Limb (tissue), 2 donors: Measurements from ENCODE around the gene WDFY4.

Experiments
- DNase-seq, 2 donors: peaks; one replicate each; pipeline ENCODE4 v3.0.0-alpha.2; 2016; ENCODE audit errors: extremely low spot score in 2 of 2

WDFY4 gene

DNA sequence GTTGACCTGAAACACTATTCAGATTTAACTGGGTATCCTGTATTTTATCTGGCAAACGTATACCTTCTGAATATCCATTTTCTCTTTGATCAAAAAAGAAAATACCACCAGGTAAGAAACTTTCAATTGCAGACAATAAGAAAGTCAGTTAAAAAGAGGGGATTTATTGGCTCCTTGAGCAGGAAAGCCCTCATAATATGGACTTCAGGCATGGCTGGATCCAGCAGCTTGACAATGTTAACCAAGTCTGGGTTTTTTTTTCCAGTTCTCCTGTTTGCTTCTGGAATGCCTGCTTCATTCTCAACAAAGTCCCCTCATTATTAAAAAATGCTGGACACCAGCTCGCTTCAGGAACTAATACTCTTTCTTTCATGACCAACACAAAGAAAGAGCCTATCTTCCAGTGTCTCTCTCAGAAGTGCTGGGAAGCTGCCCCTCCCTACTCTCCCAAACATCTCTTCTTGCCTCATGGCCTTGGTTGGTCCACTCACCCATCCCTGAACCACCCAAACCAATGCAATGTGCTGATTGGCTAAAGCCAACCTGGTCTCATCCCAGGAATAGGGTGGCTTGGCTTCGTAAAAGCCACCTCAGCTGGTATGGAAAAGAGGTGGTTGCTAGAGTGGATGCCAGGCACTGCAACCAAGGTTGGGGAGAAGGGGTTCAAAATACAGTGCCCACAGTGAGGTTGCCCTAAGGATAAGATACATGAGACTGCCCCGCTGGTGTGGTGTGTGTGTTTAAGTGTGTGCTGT, 30.6 kb upstream of the WDFY4 start:
- no peak for DNase-seq

DNA sequence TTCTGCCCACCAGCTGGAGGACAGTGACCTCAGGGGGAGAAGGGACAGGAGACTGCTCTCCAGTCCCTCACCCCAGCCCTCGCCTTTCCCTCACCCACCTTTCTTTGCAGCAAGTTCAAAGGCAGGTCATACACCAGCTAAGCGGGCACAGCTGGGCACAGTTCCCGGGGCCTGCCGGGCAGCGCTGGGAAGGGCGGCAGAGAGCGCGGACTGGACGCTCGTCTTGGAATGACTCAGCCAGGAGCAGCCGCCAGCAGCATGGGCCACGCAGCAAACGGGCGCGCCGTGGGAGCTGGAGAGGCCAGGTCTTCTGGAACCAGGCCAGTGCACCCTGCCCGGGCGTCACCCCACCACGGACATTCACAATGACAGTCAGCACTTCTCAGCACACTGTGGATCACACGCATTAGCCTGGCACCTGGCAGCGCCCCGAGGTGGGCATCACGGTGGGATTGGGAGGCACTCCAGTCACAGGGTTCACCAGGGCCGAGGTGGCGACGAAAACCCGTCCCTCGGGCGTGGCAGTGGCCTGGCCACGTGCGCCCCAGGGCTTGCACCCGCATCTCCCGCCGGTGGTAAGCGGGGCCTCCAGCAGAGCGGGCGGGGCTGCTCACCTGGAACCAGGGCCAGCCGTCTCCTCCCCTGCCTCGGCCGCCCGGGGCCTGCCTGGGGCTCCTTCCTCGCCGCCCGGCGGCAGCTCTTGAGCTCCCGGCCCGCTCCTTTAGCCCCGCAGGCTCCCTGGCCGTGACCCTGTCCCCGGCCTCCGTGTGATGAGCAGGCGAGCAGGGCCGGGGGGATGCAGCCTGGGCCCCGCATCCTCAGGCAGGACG, 29.0 kb upstream of the WDFY4 start:
- peak in 1 of 2 donors; percentile 55 for DNase-seq

DNA sequence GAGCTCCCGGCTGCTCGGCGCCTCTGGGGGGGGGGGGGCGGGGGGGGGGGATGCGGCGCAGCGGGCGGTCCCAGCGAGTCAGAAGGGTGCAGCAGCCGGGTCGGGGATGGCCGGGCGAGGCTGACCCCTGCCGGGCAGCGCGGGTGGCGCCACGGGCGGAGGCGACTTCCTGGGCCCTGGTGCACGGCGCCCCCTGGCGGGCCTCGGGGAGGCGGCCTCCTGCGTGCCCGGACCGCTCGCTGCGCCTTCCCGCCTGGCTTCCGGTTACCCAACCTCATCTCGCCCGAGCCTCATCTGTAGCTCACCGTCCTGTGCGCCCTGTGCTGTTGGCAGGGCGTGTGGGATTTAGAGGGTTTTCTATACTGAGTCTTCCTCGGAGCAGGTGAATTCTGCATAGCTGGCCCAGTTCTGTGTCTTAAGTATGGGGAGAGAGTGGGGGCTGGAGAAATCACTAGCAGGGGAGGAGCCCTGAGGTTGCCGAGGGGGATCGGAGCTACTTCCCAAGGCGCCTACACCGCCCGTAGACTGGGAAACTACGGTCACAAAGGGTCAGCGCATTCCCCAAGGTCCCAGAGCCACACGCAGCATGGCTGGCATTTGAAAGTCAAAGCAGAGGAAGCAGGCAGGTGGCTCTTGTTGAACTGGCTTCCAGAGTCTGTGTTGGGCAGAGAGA, 28.3 kb upstream of the WDFY4 start:
- peak; percentile 77 to 95 for DNase-seq

DNA sequence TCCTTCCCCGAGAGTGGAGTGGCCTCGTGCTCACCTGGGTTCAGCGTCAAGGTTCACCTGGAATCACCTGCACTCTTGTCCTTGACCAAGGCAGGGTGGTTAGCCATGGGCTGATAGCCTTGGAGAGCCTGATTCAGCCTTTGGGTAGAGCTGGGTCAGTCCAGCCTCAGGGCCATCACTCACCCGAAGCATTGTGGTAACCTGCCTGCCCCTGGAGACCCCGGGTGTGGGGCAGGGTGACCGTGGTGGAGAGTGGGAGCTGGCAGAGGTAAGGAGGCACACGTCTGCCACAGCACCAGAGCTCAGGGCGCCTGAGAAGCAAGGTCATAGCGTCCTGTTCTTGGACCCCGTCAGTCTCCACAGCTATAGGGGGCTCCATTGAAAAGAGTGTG, 27.8 kb upstream of the WDFY4 start:
- DNase-seq, result no peak

DNA sequence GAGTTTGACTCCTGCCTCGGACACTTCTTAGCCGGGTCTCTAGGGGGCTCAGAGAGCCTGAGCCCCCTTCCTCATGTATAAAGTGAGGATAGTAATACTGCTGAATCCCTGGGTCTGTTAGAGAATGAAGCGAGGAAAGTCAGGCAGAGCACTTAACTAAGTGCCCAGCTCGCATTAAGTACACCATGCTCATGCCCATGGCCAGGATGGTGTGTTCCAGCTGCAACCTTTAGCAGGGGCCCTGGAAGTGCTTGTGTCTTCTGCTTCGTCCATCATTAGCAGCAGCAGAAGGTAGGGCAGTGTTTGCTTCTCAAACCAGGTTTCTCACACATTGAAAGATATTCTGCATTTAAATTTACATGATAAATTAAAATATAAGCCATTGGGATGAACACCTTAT, 27.3 kb upstream of the WDFY4 start:
- no peak for DNase-seq

DNA sequence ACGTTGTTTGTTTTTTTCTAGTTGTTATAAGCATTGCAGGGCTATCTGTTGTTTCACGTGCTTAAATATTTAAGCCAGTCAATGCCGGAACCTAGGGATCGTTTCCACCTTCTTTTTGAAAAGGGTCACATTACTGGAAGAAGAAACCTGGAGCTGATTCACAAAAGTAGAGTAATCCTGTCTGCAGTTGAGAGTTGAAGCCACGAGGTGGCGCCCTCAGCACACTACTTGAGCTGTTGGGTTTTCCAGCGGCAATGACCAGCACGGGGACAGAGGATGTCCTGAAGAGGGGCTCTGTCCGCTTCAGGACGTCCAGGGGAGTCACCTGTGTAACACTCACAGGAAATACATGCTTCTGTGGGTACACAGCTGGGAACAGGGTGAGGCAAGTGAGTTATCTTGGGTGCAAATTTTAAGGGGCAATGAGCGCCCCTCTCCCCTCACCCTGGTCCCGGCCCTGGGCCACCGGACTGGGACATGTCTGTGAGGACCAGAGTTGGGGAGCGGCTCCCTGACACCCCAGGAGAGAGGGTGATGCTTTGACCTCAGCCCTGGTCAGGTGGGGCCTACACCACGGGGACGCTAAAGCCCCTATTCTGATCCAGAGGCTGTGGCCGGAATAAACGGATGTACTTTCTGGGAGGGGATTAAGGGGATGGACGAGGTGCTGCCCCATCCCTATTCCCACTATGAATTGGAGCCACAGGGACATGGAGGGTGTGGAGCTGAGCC, 26.3 kb upstream of the WDFY4 start:
- DNase-seq, result peak; percentile 67 to 84

DNA sequence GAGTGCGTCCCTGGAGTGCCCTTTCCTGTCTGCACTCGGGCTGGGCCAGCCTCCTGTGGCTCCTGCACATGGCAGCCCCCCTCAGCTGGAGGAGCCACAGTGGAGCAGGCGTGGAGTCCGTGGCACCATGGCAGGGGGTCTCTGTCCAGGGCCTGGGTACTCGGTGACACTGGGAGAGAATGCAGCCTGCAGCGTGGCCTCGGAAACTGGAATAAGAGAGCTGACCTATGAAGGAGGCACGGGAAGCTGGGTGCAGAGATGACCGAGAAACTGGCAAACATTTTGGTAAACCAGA, 25.8 kb upstream of the WDFY4 start:
- no peak for DNase-seq

DNA sequence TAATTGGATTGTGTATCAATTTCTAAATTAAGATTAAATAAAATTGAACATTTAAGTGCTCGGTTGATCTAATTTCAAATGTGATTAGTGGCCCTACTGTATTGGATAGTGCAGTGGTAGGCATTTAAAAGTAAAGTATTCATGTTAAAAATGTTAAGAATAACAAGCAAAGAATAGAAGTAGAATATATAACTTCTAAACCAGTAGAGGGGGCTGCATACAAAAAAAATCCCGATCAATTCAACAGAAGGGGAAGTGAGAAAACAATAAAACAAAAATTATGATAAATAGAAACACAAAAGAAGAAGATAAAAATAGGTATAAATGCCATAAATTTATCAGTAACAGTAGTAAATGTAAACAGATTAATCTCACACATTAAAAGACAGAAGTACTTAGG, 24.9 kb upstream of the WDFY4 start:
- DNase-seq, result no peak

DNA sequence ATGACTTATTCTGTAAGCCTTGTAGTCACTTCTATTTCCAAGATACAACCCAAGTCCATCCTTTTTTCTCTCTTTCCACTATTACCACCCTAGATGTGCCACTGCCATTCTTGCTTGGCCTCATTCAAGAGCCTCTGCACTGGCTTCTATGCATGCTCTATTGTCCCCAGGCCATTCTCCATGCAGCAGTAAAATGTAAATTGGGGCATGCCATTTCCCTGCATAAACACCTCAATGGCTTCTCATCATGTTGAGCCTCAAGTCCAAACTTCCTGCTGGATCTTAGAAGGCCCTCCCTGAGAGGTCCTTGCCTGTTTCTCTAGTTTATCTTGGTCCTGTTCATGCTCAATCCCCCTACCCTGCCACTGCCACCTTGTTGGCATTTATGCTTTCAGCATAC, 23.2 kb upstream of the WDFY4 start:
- DNase-seq, result no peak

DNA sequence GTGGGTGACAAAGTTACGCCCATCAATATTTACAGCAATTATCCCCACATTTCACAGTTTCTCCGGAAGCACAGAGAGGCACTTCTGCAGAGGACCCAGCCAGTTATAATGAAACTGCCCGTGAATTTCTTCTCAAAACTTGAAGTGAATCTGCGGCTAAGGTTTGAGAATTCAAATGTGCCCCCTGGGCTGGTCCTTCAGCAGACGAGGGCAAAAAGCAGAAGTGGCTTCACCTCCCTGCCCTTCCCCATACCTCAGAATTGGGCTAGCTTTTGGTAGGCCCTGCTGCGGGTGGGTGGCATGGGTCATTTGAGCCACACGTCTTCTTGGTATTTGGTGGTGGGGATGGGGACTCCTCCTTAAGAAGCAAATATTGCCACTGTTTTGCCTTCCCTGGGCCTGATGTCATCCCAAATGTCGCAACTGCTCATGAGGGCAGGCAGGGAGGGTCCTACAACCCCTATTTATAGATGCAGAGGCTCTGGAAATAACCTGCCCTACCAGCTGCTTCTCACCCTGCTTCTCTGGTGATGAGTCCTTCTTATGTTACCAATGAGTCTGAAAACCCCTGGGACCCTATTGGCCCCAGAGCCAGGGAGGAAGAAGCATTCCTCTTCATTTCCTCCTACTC, 16.6 kb upstream of the WDFY4 start:
- no peak for DNase-seq

DNA sequence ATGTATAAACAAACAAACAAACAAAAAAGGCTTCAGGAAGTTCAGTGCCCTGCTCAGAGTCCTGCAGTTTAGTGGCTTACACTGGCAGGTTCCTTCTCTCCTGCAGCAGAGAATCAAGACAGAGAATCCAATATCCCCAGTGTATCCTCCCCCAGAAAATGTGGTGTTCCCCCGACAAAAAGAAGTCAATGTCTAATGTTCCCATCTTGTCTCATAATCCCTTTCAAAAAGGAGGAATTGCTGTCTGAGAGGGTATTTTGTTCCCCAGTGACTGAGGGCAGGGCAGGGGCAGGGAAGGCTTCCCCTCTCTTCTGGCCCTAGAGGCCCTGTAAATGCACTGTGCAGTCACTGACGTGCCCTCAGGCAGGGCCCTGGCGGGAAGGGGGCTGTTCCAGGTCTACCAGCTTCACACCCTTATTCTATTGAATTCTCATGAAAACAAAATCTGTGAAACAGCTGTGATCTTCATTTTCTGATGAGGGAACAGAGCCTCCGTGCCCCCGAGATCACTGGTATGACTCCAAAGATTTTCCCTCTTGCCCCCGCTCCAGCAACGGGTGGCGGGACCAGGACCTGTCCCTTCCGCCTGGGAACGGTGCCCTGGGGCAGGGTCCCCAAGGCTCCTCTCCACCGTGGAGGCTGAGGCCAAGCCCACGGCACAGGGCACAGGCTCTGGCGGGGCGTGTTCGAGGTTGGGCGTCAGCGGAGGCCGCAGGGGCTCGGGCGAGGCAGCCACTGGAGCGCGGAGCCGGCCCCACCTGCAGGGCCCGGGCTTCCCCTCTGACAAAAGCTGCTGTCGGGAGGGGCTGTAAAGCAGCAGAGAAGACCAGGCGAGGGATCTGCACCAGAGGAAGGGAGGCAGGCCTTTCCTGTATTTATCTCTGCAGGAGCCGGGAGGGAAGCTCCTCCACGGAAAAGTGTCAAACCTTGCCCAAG, 13.4 kb upstream of the WDFY4 start:
- DNase-seq, result peak in 1 of 2 donors; percentile 57

DNA sequence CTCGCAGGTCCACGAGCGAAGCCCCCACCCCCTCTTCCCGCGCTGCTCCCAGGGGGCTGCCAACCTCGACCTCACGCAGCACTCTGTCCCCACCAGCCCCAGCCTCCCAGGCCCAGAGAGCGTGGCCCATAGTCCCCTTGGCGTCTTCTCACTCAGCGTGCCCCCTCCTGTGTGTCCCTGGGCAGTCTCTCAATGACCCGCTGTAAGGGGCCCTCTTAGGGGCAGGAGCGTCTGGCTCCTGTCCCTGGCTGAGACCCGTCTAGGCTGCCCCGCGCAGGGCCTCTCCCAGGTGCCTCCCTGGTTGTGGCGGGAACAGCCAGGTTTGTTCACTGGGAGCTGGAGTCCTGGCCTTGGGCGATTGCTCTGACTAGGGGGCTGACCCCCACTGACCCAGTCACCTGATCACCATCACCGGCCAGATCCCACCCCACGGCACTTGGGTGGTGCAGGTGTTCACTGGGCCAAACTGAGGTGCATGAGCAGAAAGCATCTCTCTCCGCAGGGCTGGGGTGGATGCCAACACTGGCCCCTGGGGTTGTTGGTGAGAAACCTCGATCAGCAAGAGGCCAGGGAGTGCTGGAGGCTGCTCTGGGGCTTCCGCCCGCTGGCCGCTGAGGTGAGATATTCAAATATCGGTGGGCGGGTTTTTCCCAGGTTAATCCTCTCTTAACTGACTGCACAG, 12.6 kb upstream of the WDFY4 start:
- no peak for DNase-seq

DNA sequence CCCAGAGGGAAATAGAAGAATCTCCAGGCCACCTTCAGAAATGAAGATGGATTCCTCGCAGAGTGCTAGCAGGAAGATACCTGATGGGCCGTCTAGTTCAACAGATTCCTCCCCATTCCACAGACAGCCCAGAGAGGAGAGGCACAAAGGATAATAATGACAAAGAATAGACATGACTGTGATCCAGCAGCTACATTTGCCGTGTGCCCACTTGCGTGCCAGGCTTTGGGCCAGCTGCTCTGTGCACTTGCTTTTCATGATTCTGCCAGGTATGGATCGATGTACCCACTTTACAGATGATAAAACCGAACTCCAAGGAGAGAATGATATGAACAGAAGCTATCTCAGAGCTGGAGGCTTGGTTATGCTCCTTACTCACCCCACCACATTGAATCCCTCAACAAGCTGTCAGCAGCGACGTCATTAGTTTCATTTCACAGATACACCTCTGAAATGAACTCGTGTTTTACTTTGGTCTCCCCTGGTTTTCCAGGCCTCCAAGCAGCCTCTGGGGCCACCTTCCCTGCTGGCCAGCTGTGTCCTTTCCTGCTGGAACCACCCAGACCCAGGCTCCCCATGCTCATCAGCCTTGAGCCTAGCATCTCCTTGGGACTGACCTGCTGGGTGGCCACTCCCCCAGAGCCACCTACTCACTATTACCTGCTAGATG, 11.9 kb upstream of the WDFY4 start:
- no peak for DNase-seq

DNA sequence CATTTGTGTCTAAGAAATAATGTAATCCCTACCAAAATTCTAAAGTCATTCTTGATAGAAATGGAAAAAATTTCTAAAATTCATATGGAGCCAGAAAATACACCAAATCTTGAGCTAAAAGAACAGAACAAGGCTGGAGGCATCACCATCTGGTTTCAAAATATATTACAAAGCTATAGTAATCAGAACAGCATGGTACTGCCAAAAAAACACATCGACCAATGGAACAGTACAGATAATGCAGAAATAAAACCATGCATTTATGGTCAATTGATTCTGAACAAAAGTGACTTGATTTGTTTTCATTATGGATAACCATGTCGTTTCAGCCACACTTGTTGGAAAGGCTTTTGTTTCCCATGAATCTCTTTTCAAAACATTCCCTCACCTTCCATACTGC, 7.0 kb upstream of the WDFY4 start:
- no peak for DNase-seq

DNA sequence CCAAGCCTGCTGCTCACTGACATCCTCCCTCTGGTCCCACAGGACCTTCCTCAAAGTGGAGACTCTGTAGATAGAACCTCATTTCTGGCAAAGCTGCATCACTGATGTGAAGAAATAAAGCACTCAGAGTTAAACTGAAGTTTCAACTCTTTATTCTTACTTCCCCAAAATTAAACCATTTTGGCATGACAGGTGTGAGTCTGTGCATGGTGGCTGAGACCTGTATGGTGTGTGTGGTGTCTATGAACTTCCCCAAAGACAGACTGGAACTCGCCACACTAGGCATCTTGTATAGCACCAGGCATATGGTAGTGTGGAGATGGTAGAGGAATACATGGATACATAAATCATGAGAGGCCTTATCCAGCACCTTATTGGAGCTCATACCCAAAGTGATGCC, 6.6 kb upstream of the WDFY4 start:
- no peak for DNase-seq

DNA sequence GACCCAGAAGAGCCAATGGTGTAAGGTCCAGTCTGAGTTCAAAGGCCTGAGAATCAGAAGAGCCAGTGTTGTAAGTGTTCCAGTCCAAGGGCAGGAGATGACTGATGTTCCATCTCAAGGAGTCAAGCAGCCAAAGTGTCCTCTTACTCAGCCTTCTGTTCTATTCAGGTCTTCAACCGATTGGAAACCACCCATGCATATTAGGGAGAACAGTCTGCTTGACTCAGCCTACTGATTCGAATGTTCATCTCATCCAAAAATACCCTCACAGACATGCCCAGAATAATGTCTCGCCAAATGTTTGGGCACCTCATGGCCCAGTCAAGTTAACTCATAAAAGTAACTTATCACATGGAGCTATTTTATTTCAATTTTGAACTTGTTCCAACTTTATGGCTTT, 2.9 kb upstream of the WDFY4 start:
- no peak for DNase-seq

DNA sequence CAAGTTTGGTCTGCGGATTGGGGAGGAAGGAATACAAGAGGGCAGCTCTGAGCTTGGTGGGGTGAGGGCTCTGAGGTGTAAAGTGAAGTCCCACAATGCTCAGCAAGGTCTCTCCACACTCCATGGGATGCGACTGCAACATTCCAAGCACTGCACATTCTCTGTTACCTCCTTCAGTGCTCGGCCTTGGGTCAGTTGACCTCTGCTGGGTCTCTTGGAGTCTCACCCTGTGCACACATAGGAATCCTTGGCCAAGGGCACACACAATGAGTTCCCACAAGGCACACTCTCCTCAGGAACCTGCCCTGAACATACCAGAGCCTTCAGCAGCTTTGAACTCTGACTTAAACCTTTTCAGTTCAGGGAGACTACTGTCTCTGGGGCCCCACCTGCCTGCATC, 2.4 kb upstream of the WDFY4 start:
- DNase-seq, result no peak

DNA sequence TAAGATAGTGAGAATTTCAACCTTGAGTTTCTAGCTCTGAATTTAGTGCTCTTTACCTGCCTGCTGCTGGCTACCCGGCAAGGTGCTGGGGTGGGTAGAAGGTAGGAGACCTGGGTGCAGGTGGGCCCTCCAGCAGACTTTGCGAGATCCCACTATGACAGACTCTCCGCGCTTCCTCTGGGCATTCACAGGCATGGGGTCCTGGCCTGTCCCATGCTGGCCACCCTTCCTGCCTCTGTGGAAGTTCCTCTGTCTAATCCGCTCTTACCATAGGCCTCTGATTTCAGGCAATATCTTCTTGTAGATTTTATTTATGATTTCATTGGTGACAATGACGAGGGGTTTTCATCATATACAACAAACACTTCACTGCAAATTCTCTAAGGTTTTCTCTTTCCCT, 1.2 kb upstream of the WDFY4 start:
- no peak for DNase-seq

DNA sequence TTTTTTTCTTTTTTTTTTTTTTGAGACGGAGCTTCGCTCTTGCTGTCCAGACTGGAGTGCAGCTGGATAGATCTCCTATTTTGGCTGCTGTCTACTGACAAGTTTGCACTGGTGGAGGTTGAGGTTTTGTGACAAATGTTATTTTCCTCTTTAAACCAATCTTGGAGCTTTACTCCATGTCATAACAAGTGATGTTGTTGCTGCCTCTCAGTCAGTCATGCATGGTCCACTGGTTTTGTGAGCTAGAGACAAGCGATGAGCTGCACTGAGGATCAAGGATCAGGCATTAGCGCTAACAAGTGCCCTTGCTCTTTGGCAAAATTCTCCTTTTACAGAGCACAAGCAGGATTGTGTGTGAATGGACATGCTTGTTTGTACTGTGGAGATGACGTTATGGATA, 805 bp upstream of the WDFY4 start:
- no peak for DNase-seq
